ENCODE results near the gene ABCD1.
"Not testable (repeated sequence)": the region's sequence is repeated elsewhere in the genome, so short reads cannot be mapped to it uniquely, and the experiment has no call there.

Gene ABCD1

DNA sequence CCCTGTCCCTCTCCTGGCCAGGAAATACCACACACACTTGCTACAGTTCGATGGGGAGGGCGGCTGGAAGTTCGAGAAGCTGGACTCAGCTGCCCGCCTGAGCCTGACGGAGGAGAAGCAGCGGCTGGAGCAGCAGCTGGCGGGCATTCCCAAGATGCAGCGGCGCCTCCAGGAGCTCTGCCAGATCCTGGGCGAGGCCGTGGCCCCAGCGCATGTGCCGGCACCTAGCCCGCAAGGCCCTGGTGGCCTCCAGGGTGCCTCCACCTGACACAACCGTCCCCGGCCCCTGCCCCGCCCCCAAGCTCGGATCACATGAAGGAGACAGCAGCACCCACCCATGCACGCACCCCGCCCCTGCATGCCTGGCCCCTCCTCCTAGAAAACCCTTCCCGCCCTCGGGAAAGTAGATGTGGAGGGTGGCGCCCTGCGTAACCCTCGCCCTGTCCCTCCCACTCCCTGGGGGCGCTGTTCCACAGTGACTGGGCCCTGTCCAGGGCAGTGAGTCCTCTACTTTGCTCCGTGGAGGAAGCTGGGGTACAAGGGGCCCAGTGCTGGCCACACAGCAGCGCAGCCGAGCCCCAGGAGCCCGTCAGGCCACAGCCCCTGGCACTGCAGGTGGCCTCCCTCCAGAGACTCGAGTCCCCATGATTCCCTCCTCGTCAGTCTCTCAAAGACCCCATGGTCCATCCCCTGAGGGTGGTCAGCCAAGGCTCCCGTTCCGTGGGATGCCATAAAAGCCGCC lies 19.0 kb downstream of the ABCD1 start:
- H3K27ac Mint-ChIP-seq = not testable (repeated sequence)
- peaks cover 39% of the 10 kb centered on the region for H3K27me3 Mint-ChIP-seq

GRCh38 chrX:153744210-153745066 lies 19.8 kb downstream of the ABCD1 start:
- peaks cover 19% of the 10 kb centered on the region for H3K4me1 Mint-ChIP-seq (ENCODE audit: low read depth)
- no peak overlapping the region for H3K27ac Mint-ChIP-seq
- H3K27me3 Mint-ChIP-seq = peaks cover 39% of the 10 kb centered on the region
- H3K36me3 Mint-ChIP-seq (ENCODE audit: low read depth) = no peaks in the 10 kb centered on the region
- H3K9me3 Mint-ChIP-seq = no peaks in the 10 kb centered on the region
- no peak overlapping the region for H3K4me3 Mint-ChIP-seq
- DNase-seq = no peak

More for the DNA sequence above, 19.0 kb downstream of the ABCD1 start:
- DNase-seq; H3K9me3 Mint-ChIP-seq; H3K36me3 Mint-ChIP-seq (ENCODE audit: low read depth); H3K4me3 Mint-ChIP-seq: not testable (repeated sequence)
- peaks cover 19% of the 10 kb centered on the region for H3K4me1 Mint-ChIP-seq (ENCODE audit: low read depth)

DNA sequence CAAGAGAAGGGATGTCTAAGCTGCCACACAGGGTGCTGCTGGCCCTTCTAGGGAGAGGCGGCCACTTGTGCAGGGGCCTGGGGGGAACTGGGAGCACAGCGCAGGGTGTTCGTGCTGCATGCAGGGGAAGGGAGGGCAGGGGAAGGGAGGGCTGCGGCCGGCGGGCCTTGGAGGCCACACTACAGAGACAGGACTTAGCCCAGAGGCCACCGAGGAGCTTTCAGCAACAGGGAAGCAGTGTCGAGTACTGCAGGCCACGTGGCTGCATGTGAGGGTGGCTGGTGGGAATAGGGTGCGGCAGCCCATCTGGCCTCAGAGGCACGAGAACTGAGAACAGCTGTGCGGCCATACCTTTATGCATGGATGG lies 20.4 kb downstream of the ABCD1 start:
- not testable (repeated sequence) for H3K9me3 Mint-ChIP-seq; H3K27ac Mint-ChIP-seq; H3K36me3 Mint-ChIP-seq (ENCODE audit: low read depth); DNase-seq; H3K4me3 Mint-ChIP-seq
- Mint-ChIP-seq H3K4me1 (ENCODE audit: low read depth) (peaks cover 13% of the 10 kb centered on the region), H3K27me3 (peaks cover 45% of the 10 kb centered on the region)

GRCh38 chrX:153746359-153746758 lies 21.7 kb downstream of the ABCD1 start:
- no peaks in the 10 kb centered on the region for H3K9me3 Mint-ChIP-seq
- H3K27ac Mint-ChIP-seq = no peak overlapping the region
- DNase-seq = no peak
- peaks cover 3% of the 10 kb centered on the region for H3K4me1 Mint-ChIP-seq (ENCODE audit: low read depth)
- H3K4me3 Mint-ChIP-seq = no peak overlapping the region
- H3K27me3 Mint-ChIP-seq = peaks cover 51% of the 10 kb centered on the region
- no peaks in the 10 kb centered on the region for H3K36me3 Mint-ChIP-seq (ENCODE audit: low read depth)

DNA sequence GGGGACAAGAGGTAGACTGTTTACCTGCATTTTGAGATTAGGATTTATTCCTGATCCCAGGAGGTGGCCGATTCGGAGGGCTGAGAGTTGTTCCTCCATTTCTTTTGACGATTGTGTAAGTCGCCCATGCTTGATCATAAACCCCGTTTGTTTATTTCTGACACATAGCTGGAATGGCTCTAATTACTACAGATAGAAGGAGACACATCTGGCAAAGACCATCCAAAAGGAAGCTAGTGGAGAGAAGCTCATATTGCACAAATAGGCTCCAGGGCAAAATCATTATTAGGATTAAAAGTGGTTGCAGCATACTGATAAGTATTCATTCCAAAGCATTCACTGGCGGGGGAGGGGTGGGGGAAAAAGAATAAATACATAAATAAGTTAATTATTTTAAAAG lies 22.3 kb downstream of the ABCD1 start:
- H3K4me1 Mint-ChIP-seq (ENCODE audit: low read depth); H3K4me3 Mint-ChIP-seq; H3K36me3 Mint-ChIP-seq (ENCODE audit: low read depth); DNase-seq; H3K27ac Mint-ChIP-seq; H3K9me3 Mint-ChIP-seq: not testable (repeated sequence)
- H3K27me3 Mint-ChIP-seq = peaks cover 52% of the 10 kb centered on the region

DNA sequence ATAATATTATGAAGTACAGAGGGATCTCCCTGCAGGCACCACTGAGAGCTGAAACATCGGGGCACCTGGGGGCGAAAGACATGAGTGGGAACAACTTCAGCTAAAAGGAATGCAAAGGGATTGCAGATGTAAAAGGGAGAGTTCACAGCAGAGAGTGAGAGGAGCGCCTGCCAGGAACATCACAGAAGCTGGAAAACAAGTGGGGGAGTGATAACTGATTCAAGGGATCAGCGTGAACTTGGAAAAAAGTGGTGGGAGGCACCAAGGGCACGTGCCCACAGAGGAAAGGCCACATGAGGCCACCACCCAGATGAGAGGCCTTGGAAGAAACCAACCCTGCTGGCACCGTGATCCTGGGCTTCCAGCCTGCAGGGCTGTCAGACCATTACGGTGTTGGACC lies 24.4 kb downstream of the ABCD1 start:
- not testable (repeated sequence) for H3K4me1 Mint-ChIP-seq (ENCODE audit: low read depth); DNase-seq; H3K27ac Mint-ChIP-seq; H3K36me3 Mint-ChIP-seq (ENCODE audit: low read depth); H3K4me3 Mint-ChIP-seq; H3K9me3 Mint-ChIP-seq
- H3K27me3 Mint-ChIP-seq = peaks cover 58% of the 10 kb centered on the region

GRCh38 chrX:153750127-153750774 lies 25.6 kb downstream of the ABCD1 start:
- no peaks in the 10 kb centered on the region for H3K9me3 Mint-ChIP-seq
- H3K27me3 Mint-ChIP-seq = peaks cover 53% of the 10 kb centered on the region
- H3K27ac Mint-ChIP-seq = no peak overlapping the region
- H3K4me1 Mint-ChIP-seq (ENCODE audit: low read depth) = no peaks in the 10 kb centered on the region
- no peak for DNase-seq
- H3K36me3 Mint-ChIP-seq (ENCODE audit: low read depth) = no peaks in the 10 kb centered on the region
- no peak overlapping the region for H3K4me3 Mint-ChIP-seq

DNA sequence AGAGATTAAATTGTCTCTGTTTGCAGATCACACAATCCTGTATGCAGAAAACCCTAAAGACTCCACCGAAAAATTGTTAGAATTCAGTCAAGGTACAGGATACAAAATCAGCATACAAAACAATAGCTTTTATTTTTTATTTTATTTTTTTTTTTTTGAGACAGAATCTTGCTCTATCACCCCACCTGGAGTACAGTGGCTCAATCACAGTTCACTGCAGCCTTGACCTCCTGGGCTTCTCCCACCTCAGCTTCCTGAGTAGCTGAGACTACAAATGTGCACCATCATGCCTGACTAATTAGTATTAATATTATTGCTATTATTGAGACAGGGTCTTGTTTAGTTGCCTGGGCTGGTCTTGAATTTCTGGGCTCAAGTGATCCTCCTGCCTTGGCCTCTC lies 30.5 kb downstream of the ABCD1 start:
- Mint-ChIP-seq H3K4me1 (ENCODE audit: low read depth) (no peaks in the 10 kb centered on the region), H3K27me3 (peaks cover 43% of the 10 kb centered on the region), H3K36me3 (ENCODE audit: low read depth) (no peaks in the 10 kb centered on the region)

GRCh38 chrX:153761863-153762262 lies 37.2 kb downstream of the ABCD1 start:
- Mint-ChIP-seq H3K27ac (no peak overlapping the region), H3K4me3 (no peak overlapping the region), H3K9me3 (no peaks in the 10 kb centered on the region), H3K27me3 (peaks cover 23% of the 10 kb centered on the region), H3K36me3 (ENCODE audit: low read depth) (no peaks in the 10 kb centered on the region), H3K4me1 (ENCODE audit: low read depth) (peaks cover 13% of the 10 kb centered on the region)
- no peak for DNase-seq

More for the DNA sequence above, 30.5 kb downstream of the ABCD1 start:
- H3K27ac Mint-ChIP-seq = no peak overlapping the region
- no peak overlapping the region for H3K4me3 Mint-ChIP-seq
- no peak for DNase-seq
- H3K9me3 Mint-ChIP-seq = no peaks in the 10 kb centered on the region

GRCh38 chrX:153762626-153763173 lies 38.0 kb downstream of the ABCD1 start:
- Mint-ChIP-seq H3K9me3 (no peaks in the 10 kb centered on the region), H3K27me3 (peaks cover 15% of the 10 kb centered on the region), H3K4me1 (ENCODE audit: low read depth) (peaks cover 13% of the 10 kb centered on the region), H3K27ac (no peak overlapping the region), H3K4me3 (no peak overlapping the region), H3K36me3 (ENCODE audit: low read depth) (no peaks in the 10 kb centered on the region)
- no peak for DNase-seq

DNA sequence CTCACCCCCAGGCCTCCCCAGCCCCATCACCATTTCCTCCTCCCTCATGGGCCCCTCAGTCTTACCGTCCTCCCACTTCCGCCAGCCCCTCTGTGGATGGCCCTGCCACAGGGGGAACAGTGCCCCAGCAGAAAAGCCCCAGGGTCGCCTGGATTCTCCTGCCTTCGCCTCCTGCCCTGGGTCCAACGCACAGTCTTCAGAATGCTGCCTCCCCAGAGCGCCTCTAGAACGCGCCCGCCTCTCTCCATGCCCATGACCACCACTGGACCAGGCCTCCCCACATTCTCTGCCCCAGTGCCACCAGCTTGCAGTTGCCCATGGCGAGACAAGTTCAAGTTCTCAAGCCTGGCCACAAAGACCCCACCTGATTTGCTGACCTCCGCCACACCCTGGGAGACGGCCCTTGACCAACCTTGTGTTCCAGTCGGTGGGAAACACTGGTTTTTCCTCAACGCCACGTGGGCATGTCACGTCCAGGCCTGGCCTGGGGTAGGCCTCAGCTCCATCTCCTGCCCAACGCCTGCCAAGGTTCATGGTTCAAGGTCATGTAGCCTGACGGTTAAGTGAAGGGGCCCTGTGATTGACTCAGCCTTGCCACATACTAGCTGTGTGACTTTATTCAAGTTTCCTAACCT lies 38.8 kb downstream of the ABCD1 start:
- no peaks in the 10 kb centered on the region for H3K36me3 Mint-ChIP-seq (ENCODE audit: low read depth)
- H3K27ac Mint-ChIP-seq = no peak overlapping the region
- no peak for DNase-seq
- H3K4me1 Mint-ChIP-seq (ENCODE audit: low read depth) = peaks cover 16% of the 10 kb centered on the region
- no peak overlapping the region for H3K4me3 Mint-ChIP-seq
- H3K27me3 Mint-ChIP-seq = peaks cover 13% of the 10 kb centered on the region
- H3K9me3 Mint-ChIP-seq = no peaks in the 10 kb centered on the region

GRCh38 chrX:153763989-153764755 lies 39.5 kb downstream of the ABCD1 start, which contains the start of gene PLXNB3:
Gene PLXNB3 (plus strand): TSS chrX:153764249. CDS start chrX:153765536, 1,287 bp downstream.
- Mint-ChIP-seq H3K4me3 (no peak within 1 kb of the TSS), H3K27me3 (peaks cover 10% of the 10 kb centered on the region), H3K27ac (no peak within 1 kb of the TSS), H3K36me3 (ENCODE audit: low read depth) (no peaks in the 10 kb centered on the region), H3K9me3 (no peaks in the 10 kb centered on the region), H3K4me1 (ENCODE audit: low read depth) (peaks cover 16% of the 10 kb centered on the region)
- peak; percentile 86 for DNase-seq

DNA sequence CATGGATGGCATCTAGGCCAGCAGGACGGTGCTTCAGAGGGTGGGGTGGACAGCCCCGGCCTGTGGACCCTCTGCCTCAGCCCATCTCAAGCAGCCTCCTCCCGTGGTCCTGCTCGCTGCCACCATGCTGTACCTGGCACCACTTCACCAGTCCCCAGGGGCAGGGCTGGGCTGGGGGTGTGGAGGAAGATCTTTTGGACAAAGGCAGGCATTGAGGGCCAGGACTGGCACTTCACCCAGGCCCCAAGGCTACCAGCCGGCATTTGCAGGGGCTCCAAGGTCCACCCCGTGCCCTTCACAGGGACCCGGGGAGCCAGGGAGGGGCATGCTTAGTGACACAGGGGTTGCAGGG lies 40.1 kb downstream of the ABCD1 start:
- Mint-ChIP-seq H3K36me3 (ENCODE audit: low read depth) (no peaks in the 10 kb centered on the region), H3K4me1 (ENCODE audit: low read depth) (peaks cover 16% of the 10 kb centered on the region), H3K27me3 (peaks cover 13% of the 10 kb centered on the region), H3K4me3 (no peak overlapping the region), H3K9me3 (no peaks in the 10 kb centered on the region), H3K27ac (no peak overlapping the region)
- no peak for DNase-seq
